HCT116 (cell line): ENCODE data around the gene DENND1A. TPM values are rescaled to one million over a fixed set of nuclear protein-coding genes. Genes with fewer than 3 reads are reported as not detected.

ENCODE experiments used
- ATAC-seq: fragments of 200-7000 bp; cut with Tn5 transposase; 2 replicates; pipeline ENCODE4 v1.9.1; 2020; ENCODE audit warnings: mild to moderate bottlenecking, moderate library complexity
- BruUV-seq: library from RNA; stranded (reverse); fragments of 400-500 nt; replicated peaks from 2 replicates; lab custom pipeline; 2021; lab: Mats Ljungman, UMichigan
- CTCF ChIA-PET: fragments of 300-600 bp; sonication (Branson Sonifier 250); formaldehyde crosslinking; loops from one replicate; lab custom pipeline; 2021; ENCODE audit warnings: antibody characterized with exemption; lab: Charles Lee
- POLR2A ChIA-PET: fragments of 300-600, 350-600 bp; sonication (Branson Sonifier 250); formaldehyde crosslinking; loops from one replicate; lab custom pipeline; 2021; ENCODE audit warnings: antibody characterized with exemption; lab: Charles Lee
- RAD21 ChIA-PET, 2 experiments: fragments of 300-600 bp; sonication (Branson Sonifier 250); formaldehyde crosslinking; loops; one replicate each; lab custom pipeline; 2023; ENCODE audit warnings: low total read pairs in 2 of 2; ENCODE audit not compliant: uncharacterized antibody in 2 of 2, unreplicated experiment in 2 of 2, low non-redundant PET in 1 of 2; lab: Charles Lee
- DNase-seq: peaks from one replicate; pipeline ENCODE4 v3.0.0-alpha.2; 2010; ENCODE audit warnings: low read depth, low spot score
- H2AFZ ChIP-seq: fragments of 200-600 bp; shearing (Covaris generic), sonication (generic); 2 replicates; pipeline ENCODE4 v1.6.1; 2017; ENCODE audit warnings: low read depth, mixed run types, mixed read lengths, antibody characterized with exemption, low read length; ENCODE audit not compliant: poor library complexity, severe bottlenecking
- H3K27ac ChIP-seq: 2 replicates; pipeline ENCODE4 v1.5.1; 2012; ENCODE audit warnings: low read depth, low read length
- H3K27me3 ChIP-seq: fragments of 200-600 bp; sonication (generic); 2 replicates; pipeline ENCODE4 v1.6.1; 2016; ENCODE audit warnings: mixed run types, low read length, mixed read lengths; ENCODE audit not compliant: insufficient read depth
- H3K36me3 ChIP-seq, 2 experiments: fragments of 200-500 bp in 1 of 2; fragments of 200-600 bp in 1 of 2; sonication (Bioruptor generic) in 1 of 2; sonication (generic) in 1 of 2; 2 replicates each; pipeline versions ENCODE4 v1.5.1 to v1.6.1; 2014 to 2016; ENCODE audit warnings: low read length in 2 of 2, inconsistent platforms in 1 of 2, mixed read lengths in 1 of 2, mixed run types in 1 of 2; ENCODE audit not compliant: insufficient read depth in 2 of 2, control insufficient read depth in 1 of 2
- H3K4me1 ChIP-seq, 2 experiments: fragments of 200-600 bp in 1 of 2; sonication (generic) in 1 of 2; 2 replicates each; pipeline versions ENCODE4 v1.5.1 to v1.6.1; 2012 to 2017; ENCODE audit warnings: low read length in 2 of 2, inconsistent platforms in 1 of 2, mild to moderate bottlenecking in 1 of 2, mixed read lengths in 1 of 2, mixed run types in 1 of 2, moderate library complexity in 1 of 2; ENCODE audit not compliant: insufficient read depth in 2 of 2, control insufficient read depth in 1 of 2
- H3K4me2 ChIP-seq: fragments of 200-600 bp; sonication (generic); 2 replicates; pipeline ENCODE4 v1.6.1; 2017; ENCODE audit warnings: mixed run types, low read length, mixed read lengths
- H3K4me3 ChIP-seq, 2 experiments: fragments of 200-600 bp in 1 of 2; sonication (generic) in 1 of 2; replicated peaks in 1 of 2; 2 replicates each; pipeline ENCODE4 v1.5.1; 2011 to 2016; ENCODE audit warnings: low read length in 2 of 2, control low read depth in 1 of 2, low read depth in 1 of 2, mild to moderate bottlenecking in 1 of 2, mixed read lengths in 1 of 2, mixed run types in 1 of 2
- H3K79me2 ChIP-seq: fragments of 200-600 bp; sonication (generic); 2 replicates; pipeline ENCODE4 v1.6.1; 2017; ENCODE audit warnings: mild to moderate bottlenecking, mixed run types, low read length, moderate library complexity, mixed read lengths; ENCODE audit not compliant: insufficient read depth
- H3K9ac ChIP-seq: fragments of 200-600 bp; sonication (generic); 2 replicates; pipeline ENCODE4 v1.6.1; 2016; ENCODE audit warnings: low read length, mixed read lengths
- H3K9me2 ChIP-seq: fragments of 200-600 bp; sonication (generic), shearing (Covaris generic); 2 replicates; pipeline ENCODE4 v1.6.1; 2017; ENCODE audit warnings: mixed run types, mild to moderate bottlenecking, moderate library complexity; ENCODE audit not compliant: insufficient read depth
- H3K9me3 ChIP-seq, 2 experiments: fragments of 200-500 bp in 1 of 2; fragments of 200-600 bp in 1 of 2; sonication (Bioruptor generic) in 1 of 2; sonication (generic) in 1 of 2; 2 replicates each; pipeline ENCODE4 v1.6.1; 2014 to 2017; ENCODE audit warnings: low read length in 2 of 2, mixed read lengths in 2 of 2, inconsistent platforms in 1 of 2, low read depth in 1 of 2, mild to moderate bottlenecking in 1 of 2, mixed run types in 1 of 2, moderate library complexity in 1 of 2; ENCODE audit not compliant: control insufficient read depth in 1 of 2, insufficient read depth in 1 of 2
- H4K20me1 ChIP-seq: fragments of 200-600 bp; sonication (generic), shearing (Covaris generic); 2 replicates; pipeline ENCODE4 v1.6.1; 2017; ENCODE audit warnings: mixed run types, mild to moderate bottlenecking, moderate library complexity; ENCODE audit not compliant: insufficient read depth
- ELF1 ChIP-seq: IDR thresholded peaks from 2 replicates; pipeline ENCODE4 v1.6.1; 2012; ENCODE audit warnings: low read depth, borderline replicate concordance
- EZH2 ChIP-seq: fragments of 200-600 bp; sonication (generic); IDR thresholded peaks from 2 replicates; pipeline ENCODE4 v1.6.1; 2017; ENCODE audit warnings: antibody characterized with exemption, mixed run types
- intact Hi-C: fragments of 100-400 bp; cut with micrococcal nuclease; formaldehyde crosslinking; loops from 2 replicates; pipeline ENCODE4 v1.10.0; 2022
- total RNA-seq: library from RNA; stranded (reverse); gene quantifications from one replicate; pipeline ENCODE4 v1.2.1, GENCODE V29; 2021; ENCODE audit not compliant: unreplicated experiment
- TF ChIP-seq, protein P1 (sequence below): IDR thresholded peaks from 2 replicates; pipeline ENCODE4 v1.6.1; 2012; ENCODE audit warnings: low read depth

The DENND1A gene
- total RNA-seq, 1 experiment from 2014 or later = 33.0 TPM

DNA sequence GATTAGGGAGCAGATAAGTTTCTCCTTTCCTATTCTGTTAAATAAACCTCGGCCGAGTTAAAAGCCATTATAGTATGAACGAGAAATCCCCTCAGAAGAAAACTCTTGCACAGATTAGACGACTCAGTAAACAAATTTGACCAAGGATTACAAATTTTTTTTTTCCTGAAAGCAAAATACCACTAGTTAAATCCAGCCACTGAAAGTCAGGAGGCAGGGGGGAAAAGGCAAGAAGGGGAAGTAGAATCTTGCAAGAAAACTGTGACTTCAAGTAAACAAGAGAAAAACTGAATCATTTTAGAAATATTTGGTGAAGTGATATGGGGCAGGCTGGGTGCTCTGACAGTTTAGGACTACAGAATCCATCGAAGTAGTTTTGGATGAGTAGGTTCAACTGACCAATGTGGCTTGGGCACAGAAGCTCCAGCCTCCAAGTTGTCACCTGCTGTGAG is 251.0 kb downstream of the DENND1A start:
- Histone ChIP-seq H2AFZ (no peak overlapping the region), H3K9me2 (no peaks in the 10 kb centered on the region), H3K27me3 (no peaks in the 10 kb centered on the region), H3K4me3 (no peak overlapping the region)
- ATAC-seq (no peak), DNase-seq (no peak)
- no TSS peak for BruUV-seq
- intact Hi-C loops = no loop called here
- no peak for TF ChIP-seq ELF1
- TF ChIP-seq, all 23 proteins: peak for 0
- Histone ChIP-seq H3K4me1 (no peaks in the 10 kb centered on the region), H3K4me2 (no peak overlapping the region), H4K20me1 (no peaks in the 10 kb centered on the region; the same call in 1 of the 2 replicates), H3K27ac (no peak overlapping the region), H3K9ac (no peak overlapping the region), H3K79me2 (no peaks in the 10 kb centered on the region), H3K36me3 (no peaks in the 10 kb centered on the region), H3K9me3 (no peaks in the 10 kb centered on the region)
- ChIA-PET POLR2A (no interaction called here), RAD21 (no interaction called here), CTCF (no interaction called here)

DNA sequence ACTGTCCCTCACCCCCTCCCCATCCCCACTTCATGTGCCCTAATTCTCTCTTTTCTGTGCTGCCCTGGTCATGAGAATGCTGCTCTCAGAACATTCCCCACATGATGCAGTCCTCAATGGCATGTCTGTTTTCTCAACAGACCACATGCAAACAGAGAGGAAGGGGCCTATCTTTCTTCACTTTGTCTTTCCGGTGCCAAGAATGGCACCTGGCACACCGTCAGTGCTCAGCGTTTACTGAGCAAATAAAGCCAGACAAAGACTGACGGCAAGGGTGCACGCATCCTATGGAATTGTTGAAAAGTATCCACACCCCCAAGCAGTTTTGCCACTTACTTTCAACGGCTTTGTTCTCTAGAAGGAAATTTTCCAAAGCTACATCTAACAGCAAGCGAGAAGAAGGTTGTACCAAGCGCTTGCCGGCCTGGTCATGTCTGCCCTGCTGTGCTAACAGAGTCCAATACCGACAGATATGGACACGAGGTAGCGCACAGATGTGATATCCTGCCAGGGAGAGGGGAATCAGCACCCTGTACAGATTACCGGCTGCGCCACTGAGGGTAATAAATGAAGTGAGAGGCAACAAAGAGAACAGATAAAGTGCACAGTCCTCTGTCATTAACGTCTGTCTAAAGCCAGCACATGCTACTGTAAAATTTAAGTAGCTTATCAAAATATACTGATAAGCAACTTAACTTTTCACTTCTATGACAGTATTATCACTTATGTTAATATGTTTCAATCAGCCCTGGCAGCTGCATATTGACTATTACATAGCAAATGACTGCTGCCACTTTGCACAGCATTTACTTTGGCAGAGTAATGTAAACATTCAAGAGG is 251.7 kb downstream of the DENND1A start:
- Histone ChIP-seq H4K20me1 (no peaks in the 10 kb centered on the region; the same call in 1 of the 2 replicates), H3K79me2 (no peaks in the 10 kb centered on the region), H3K27me3 (no peaks in the 10 kb centered on the region), H3K4me2 (no peak overlapping the region), H3K4me3 (no peak overlapping the region), H3K9me3 (no peaks in the 10 kb centered on the region), H3K9me2 (no peaks in the 10 kb centered on the region), H3K36me3 (no peaks in the 10 kb centered on the region), H3K9ac (no peak overlapping the region), H2AFZ (no peak overlapping the region), H3K27ac (no peak overlapping the region), H3K4me1 (no peaks in the 10 kb centered on the region)
- no peak for TF ChIP-seq EZH2
- TF ChIP-seq, protein P1, sequence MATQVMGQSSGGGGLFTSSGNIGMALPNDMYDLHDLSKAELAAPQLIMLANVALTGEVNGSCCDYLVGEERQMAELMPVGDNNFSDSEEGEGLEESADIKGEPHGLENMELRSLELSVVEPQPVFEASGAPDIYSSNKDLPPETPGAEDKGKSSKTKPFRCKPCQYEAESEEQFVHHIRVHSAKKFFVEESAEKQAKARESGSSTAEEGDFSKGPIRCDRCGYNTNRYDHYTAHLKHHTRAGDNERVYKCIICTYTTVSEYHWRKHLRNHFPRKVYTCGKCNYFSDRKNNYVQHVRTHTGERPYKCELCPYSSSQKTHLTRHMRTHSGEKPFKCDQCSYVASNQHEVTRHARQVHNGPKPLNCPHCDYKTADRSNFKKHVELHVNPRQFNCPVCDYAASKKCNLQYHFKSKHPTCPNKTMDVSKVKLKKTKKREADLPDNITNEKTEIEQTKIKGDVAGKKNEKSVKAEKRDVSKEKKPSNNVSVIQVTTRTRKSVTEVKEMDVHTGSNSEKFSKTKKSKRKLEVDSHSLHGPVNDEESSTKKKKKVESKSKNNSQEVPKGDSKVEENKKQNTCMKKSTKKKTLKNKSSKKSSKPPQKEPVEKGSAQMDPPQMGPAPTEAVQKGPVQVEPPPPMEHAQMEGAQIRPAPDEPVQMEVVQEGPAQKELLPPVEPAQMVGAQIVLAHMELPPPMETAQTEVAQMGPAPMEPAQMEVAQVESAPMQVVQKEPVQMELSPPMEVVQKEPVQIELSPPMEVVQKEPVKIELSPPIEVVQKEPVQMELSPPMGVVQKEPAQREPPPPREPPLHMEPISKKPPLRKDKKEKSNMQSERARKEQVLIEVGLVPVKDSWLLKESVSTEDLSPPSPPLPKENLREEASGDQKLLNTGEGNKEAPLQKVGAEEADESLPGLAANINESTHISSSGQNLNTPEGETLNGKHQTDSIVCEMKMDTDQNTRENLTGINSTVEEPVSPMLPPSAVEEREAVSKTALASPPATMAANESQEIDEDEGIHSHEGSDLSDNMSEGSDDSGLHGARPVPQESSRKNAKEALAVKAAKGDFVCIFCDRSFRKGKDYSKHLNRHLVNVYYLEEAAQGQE = no peak
- intact Hi-C loops = no loop called here
- ChIA-PET RAD21 (no interaction called here), CTCF (no interaction called here), POLR2A (no interaction called here)
- DNase-seq (no peak), ATAC-seq (no peak)
- BruUV-seq = no TSS peak
